Measurements from ENCODE around the gene EML5. TPM values are rescaled to one million over a fixed set of nuclear protein-coding genes. Genes with fewer than 3 reads are reported as not detected.

Gene EML5
- total and polyA plus RNA-seq, 2 of the 13 experiments (the other 11 are each of a cell fraction or from before 2014, with no cell fraction given) = 0.11 TPM; not detected in 1

DNA sequence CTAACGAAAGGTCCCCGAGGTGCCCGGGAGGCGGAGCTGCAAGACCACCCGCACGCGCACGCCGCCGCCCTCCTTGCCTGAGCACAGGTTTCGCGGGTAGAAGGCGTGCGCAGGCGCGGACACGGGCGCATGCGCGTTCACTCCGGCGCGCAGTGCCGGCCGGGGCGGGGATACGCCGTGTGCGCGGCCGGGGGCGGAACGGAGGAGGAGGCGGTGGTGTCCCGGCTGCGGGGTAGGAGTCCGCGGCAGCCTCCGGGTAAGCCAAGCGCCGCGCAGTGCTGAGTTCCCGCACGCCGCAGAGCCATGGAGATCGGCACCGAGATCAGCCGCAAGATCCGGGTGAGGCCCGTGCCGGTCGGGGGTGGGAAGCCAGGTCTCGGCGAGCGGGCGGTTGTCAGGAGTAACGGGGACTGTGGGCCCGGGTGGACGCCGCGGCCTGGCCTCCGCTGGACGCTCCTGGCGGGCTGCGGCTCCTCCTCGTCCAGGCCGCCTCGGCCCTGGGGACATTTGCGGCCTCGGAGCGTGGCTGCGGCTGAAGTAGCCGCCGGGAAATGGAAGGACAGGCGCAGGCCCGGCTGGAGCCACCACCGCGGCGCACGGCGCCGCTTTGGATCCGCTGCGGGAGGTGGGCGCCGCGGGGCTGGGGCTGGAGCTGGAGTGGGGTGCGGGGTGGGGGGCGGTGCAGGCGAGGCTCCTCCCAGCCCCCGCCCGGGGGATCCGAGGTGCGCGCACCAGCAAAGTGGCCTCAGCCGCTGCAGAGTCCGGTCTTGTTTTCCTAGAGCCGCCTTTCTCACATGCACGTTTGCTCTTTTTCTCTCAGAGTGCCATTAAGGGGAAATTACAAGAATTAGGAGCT is 229.7 kb downstream of the EML5 start, which contains the start of gene ZC3H14 (continued):
- no peak for TF ChIP-seq HDAC6 (IDR thresholded peaks at IDR 0.05; ENCODE audit: low read depth, low read length)
- peak; percentile 99 for TF ChIP-seq ZNF225 (CRISPR knock-in tag; IDR thresholded peaks at IDR 0.05)
- peak; percentile 90 for TF ChIP-seq DMAP1 (CRISPR knock-in tag; IDR thresholded peaks at IDR 0.05)
- TF ChIP-seq, protein P1, sequence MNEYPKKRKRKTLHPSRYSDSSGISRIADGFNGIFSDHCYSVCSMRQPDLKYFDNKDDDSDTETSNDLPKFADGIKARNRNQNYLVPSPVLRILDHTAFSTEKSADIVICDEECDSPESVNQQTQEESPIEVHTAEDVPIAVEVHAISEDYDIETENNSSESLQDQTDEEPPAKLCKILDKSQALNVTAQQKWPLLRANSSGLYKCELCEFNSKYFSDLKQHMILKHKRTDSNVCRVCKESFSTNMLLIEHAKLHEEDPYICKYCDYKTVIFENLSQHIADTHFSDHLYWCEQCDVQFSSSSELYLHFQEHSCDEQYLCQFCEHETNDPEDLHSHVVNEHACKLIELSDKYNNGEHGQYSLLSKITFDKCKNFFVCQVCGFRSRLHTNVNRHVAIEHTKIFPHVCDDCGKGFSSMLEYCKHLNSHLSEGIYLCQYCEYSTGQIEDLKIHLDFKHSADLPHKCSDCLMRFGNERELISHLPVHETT (CRISPR knock-in tag; conservative IDR thresholded peaks at IDR 0.05) = no peak
- TF ChIP-seq, protein P2, sequence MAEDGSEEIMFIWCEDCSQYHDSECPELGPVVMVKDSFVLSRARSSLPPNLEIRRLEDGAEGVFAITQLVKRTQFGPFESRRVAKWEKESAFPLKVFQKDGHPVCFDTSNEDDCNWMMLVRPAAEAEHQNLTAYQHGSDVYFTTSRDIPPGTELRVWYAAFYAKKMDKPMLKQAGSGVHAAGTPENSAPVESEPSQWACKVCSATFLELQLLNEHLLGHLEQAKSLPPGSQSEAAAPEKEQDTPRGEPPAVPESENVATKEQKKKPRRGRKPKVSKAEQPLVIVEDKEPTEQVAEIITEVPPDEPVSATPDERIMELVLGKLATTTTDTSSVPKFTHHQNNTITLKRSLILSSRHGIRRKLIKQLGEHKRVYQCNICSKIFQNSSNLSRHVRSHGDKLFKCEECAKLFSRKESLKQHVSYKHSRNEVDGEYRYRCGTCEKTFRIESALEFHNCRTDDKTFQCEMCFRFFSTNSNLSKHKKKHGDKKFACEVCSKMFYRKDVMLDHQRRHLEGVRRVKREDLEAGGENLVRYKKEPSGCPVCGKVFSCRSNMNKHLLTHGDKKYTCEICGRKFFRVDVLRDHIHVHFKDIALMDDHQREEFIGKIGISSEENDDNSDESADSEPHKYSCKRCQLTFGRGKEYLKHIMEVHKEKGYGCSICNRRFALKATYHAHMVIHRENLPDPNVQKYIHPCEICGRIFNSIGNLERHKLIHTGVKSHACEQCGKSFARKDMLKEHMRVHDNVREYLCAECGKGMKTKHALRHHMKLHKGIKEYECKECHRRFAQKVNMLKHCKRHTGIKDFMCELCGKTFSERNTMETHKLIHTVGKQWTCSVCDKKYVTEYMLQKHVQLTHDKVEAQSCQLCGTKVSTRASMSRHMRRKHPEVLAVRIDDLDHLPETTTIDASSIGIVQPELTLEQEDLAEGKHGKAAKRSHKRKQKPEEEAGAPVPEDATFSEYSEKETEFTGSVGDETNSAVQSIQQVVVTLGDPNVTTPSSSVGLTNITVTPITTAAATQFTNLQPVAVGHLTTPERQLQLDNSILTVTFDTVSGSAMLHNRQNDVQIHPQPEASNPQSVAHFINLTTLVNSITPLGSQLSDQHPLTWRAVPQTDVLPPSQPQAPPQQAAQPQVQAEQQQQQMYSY (CRISPR knock-in tag; IDR thresholded peaks at IDR 0.05) = 0 out of 2 replicates have a peak, but pooled peaks have one; percentile 18
- TF ChIP-seq, protein P3, sequence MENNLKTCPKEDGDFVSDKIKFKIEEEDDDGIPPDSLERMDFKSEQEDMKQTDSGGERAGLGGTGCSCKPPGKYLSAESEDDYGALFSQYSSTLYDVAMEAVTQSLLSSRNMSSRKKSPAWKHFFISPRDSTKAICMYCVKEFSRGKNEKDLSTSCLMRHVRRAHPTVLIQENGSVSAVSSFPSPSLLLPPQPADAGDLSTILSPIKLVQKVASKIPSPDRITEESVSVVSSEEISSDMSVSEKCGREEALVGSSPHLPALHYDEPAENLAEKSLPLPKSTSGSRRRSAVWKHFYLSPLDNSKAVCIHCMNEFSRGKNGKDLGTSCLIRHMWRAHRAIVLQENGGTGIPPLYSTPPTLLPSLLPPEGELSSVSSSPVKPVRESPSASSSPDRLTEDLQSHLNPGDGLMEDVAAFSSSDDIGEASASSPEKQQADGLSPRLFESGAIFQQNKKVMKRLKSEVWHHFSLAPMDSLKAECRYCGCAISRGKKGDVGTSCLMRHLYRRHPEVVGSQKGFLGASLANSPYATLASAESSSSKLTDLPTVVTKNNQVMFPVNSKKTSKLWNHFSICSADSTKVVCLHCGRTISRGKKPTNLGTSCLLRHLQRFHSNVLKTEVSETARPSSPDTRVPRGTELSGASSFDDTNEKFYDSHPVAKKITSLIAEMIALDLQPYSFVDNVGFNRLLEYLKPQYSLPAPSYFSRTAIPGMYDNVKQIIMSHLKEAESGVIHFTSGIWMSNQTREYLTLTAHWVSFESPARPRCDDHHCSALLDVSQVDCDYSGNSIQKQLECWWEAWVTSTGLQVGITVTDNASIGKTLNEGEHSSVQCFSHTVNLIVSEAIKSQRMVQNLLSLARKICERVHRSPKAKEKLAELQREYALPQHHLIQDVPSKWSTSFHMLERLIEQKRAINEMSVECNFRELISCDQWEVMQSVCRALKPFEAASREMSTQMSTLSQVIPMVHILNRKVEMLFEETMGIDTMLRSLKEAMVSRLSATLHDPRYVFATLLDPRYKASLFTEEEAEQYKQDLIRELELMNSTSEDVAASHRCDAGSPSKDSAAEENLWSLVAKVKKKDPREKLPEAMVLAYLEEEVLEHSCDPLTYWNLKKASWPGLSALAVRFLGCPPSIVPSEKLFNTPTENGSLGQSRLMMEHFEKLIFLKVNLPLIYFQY (CRISPR knock-in tag; IDR thresholded peaks at IDR 0.05; ENCODE audit: borderline replicate concordance) = no peak; the same call in 1 of the 2 replicates
- no peak for TF ChIP-seq FOXM1 (CRISPR knock-in tag; IDR thresholded peaks at IDR 0.05)
- 0 out of 2 replicates have a peak, but pooled peaks have one; percentile 56 for TF ChIP-seq ZBTB42 (CRISPR knock-in tag; IDR thresholded peaks at IDR 0.05)
- peak; percentile 79 for TF ChIP-seq DBP (CRISPR knock-in tag; IDR thresholded peaks at IDR 0.05; ENCODE audit: not compliant biosample characterization)
- TF ChIP-seq, protein P4, sequence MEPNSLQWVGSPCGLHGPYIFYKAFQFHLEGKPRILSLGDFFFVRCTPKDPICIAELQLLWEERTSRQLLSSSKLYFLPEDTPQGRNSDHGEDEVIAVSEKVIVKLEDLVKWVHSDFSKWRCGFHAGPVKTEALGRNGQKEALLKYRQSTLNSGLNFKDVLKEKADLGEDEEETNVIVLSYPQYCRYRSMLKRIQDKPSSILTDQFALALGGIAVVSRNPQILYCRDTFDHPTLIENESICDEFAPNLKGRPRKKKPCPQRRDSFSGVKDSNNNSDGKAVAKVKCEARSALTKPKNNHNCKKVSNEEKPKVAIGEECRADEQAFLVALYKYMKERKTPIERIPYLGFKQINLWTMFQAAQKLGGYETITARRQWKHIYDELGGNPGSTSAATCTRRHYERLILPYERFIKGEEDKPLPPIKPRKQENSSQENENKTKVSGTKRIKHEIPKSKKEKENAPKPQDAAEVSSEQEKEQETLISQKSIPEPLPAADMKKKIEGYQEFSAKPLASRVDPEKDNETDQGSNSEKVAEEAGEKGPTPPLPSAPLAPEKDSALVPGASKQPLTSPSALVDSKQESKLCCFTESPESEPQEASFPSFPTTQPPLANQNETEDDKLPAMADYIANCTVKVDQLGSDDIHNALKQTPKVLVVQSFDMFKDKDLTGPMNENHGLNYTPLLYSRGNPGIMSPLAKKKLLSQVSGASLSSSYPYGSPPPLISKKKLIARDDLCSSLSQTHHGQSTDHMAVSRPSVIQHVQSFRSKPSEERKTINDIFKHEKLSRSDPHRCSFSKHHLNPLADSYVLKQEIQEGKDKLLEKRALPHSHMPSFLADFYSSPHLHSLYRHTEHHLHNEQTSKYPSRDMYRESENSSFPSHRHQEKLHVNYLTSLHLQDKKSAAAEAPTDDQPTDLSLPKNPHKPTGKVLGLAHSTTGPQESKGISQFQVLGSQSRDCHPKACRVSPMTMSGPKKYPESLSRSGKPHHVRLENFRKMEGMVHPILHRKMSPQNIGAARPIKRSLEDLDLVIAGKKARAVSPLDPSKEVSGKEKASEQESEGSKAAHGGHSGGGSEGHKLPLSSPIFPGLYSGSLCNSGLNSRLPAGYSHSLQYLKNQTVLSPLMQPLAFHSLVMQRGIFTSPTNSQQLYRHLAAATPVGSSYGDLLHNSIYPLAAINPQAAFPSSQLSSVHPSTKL (CRISPR knock-in tag; IDR thresholded peaks at IDR 0.05) = no peak; the same call in 1 of the 2 replicates
